RPMI7951 (cell line): ENCODE measurements around the gene CAMTA1. TPM values are rescaled to one million over a fixed set of nuclear protein-coding genes. Genes with fewer than 3 reads are reported as not detected.
"Not testable (repeated sequence)": the region's sequence is repeated elsewhere in the genome, so short reads cannot be mapped to it uniquely, and the experiment has no call there.

Source experiments
- DNase-seq: peaks from one replicate; pipeline ENCODE4 v3.0.0-alpha.2; 2012; ENCODE audit warnings: low read depth
- total RNA-seq: library from RNA; depleted of rRNA; stranded (reverse); fragments of >200 nt; shearing (Covaris generic); gene quantifications from 2 replicates; pipeline ENCODE4 v1.2.3, GENCODE V29; 2014; rRNA removed

The CAMTA1 gene
- 86.7 and 91.0 TPM in 2 replicates for total RNA-seq

GRCh38 chr1:6785318-6785727 is at the start of gene CAMTA1:
TSS of gene CAMTA1 (plus strand) at chr1:6785454. CDS start at chr1:6785531, 77 bp downstream.
- no peak for DNase-seq

DNA sequence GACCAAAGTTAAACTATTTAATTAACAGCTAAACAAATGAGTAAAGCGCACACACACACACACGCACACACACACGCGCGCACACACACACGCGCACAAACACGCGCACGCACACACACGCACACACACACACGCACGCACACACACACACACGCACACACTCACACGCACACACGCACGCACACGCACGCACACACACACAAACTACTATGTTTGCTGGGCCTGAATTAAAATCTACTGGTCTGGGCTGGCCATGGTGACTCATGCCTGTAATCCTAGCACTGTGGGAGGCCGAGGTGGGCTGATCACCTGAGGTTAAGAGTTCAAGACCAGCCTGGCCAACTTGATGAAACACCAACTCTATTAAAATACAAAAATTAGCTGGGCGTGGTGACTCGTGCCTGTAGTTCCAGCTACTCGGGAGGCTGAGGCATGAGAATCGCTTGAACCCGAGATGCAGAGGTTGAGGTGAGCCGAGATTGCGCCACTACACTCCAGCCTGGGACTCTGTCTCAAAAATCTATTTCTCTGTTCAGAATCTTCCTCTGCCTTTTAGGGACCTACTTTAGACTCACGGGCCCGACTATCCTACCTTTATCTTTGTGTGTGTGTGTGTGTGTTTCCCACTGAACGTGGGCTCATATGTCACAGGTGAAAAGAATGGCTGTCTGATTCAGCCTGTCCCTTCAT is 46.1 kb upstream of the CAMTA1 start:
- DNase-seq = no peak

- not testable (repeated sequence) for DNase-seq
These were observed 42.5 kb upstream of the CAMTA1 start for GRCh38 chr1:6742676-6743188.

DNA sequence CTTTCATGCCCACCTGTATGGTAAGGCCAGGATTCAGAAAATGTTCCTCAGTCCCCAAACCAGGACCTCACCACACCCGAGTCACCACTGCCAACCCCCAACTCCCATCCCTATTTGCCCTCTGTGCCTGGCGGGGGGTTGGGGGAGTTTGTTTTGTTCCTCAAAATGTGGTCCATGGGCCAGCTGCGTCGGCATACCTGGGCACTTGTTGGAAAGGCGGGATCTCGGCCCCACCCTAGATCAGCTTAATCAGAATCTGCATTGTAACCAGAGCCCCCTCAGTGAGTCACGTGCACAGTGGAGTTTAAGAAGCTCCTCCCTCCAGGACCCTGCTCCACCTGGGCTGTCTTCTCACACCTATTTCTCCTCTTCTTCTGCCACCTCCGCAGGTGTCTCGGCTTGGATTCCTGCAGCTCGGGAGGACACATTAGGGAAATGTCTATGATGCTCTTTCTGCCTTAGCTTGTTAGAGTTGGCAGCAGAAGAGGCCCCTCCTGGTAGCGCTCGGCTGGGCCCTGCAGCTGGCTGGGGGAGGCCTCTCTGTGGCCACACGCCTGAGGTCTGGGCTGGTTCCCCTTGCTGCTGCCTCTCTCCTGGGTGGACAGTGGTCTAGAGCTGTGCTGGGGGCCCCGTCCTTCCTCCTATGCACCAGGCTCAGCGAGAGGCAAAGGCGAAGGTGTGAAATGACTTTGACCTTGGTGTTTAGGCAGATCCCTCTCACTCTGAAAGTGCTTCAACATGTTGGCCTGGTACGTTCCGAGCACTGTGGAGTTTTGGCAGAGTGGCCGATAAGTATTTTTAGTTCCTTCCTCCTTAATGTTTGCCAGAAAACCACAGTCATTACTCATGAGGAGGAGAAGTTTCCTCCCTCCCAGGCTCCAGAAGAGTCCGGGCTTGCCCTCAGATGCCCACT is 41.8 kb upstream of the CAMTA1 start:
- peak; percentile 92 for DNase-seq

DNA sequence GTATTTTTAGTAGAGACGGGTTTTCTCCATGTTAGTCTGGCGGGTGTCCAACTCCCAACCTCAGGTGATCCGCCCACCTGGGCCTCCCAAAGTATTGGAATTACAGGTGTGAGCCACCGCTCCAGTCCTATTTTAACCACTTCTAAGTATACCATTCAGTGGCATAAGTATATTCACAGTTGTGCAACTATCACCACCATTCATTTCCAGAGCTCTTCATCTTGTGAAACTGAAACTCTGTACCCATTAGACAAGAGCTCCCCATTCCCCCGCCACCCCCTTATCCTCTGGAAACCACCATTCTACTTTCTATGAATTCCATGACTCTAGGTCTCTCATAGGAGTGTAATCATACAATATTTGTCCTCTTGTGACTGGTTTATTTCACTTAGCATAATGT is 40.2 kb upstream of the CAMTA1 start:
- DNase-seq = no peak

DNA sequence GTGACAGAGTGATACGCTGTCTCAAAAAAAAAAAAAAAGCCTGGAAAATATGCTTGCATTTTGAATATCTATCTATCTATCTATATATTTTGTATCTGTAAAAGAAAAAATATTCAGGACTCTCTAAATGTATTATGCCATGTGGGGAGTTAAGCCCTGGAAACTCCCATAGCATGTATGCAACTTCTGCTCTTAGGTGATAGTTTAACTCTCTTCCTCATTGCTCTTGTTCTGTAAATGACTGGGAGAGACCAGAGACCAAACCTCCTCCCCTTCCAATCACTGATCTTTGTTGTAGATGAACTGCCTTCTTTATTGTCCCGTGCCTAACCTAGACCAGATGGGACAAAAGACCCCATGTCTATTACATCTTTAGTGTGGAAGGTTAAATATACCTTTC is 37.6 kb upstream of the CAMTA1 start:
- no peak for DNase-seq

GRCh38 chr1:6750490-6750889 is 34.8 kb upstream of the CAMTA1 start:
- no peak for DNase-seq

- DNase-seq = peak; percentile 44
These were observed 31.7 kb upstream of the CAMTA1 start for GRCh38 chr1:6753320-6754140.

- no peak for DNase-seq
These were observed 28.8 kb upstream of the CAMTA1 start for GRCh38 chr1:6756457-6756856.

DNA sequence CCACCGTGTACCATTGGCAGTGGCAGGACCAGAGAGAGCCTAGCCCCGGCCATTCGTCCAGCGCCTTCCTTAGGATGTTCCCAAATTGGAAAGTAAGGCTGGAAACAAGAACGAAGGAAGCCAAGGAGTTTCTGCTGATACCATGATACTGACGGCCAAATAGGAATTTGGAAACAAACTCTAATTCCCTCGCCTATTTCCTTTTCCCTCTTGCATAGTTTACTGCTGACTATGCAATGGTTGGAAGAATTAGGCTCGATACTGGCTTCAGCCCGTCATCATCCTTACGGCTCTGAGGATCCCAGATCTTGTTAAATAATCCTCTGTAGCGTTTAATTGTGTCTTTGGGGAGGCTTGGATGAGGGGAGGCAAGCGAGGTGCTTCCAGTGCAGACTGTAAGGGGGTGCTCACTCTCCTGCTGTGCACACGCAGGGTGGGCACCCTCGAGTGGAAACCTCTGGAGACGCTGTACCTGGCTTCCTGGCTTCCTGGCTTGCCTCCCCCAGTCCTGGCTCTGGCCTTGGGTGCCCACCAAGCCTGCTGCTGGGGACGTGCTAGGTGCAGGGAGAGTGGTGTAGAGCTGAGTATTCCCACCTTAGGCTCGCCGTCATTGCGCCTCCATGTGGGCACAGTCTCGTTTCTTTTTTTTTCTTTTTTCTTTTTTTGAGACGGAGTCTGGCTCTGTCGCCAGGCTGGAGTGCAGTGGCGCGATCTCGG is 27.4 kb upstream of the CAMTA1 start:
- DNase-seq = no peak

DNA sequence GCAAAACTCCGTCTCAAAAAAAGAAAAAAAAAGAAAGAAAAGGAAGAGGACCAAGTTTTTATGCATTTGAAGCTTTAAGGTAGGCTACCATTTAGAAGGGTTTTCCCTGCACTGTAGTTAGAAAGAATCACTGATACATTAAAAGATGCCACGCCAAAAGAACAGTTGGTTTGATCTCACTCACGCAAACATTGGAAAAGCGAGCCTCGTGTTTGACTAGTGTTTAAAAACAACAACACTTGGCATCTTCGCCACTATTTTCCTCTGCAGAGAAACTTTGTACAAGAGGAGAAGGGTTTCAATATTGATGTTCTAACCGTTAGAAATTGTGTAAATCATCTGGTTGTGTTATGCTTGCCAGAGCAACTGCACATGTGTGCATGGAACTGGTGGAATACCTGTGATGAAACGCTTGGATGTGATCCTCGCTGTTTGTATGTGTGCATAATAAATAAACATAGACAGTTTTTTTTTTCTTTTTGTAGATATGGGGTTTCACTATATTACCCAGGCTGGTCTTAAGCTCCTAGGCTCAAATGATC is 24.0 kb upstream of the CAMTA1 start:
- DNase-seq = no peak

DNA sequence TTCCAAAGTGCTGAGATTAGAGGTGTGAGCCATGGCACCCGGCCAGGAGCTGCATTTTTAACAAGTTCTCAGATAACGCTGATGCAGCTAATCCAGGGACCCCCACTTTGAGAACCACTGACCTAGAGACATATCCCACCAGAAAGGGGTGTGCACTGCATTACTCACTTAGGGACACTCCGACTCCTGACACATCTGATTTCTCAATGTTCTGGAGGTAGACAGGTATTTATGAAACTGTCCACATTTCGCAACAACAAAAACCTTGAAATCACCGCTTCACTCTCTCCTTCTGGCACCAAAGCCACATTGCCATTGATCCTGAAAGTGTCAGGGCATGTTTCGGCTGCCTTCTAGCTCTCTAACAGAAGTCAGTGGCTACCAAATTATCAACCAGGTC is 23.2 kb upstream of the CAMTA1 start:
- DNase-seq = no peak

DNA sequence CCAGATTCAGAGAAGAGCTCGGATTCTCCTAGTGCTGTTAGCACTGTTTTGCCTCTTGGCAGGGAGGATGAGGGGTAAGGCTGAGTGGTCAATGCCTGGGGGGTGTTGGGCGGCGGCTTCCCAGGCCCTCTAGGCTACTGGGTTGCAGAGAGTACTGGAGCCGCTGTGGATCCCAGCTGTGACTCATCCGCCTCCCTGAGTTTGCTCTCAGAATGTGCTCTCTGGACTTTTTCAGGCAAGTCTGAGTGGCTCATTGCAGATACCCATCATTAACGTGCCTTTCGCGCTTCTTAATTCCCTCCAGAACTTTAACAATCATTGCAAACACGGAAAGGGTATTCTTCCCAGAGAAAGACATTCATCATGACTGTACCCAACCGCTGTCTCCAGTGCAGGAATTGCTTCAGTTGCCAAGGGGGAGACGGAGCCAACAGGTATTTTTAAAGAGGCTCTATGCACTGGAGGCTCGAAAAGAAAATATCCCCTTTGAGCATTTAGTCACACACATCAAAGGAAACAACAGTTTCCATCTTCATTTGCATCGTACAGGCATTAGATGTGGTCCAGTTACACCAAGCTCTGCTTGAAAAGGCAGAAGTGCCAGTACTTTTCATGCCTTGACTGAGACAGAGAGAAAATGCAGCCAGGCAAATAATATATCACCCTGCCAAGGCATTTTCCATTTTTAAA is 14.4 kb upstream of the CAMTA1 start:
- DNase-seq = peak; percentile 80

- no peak for DNase-seq
These were observed 13.8 kb upstream of the CAMTA1 start for GRCh38 chr1:6771441-6771769.

GRCh38 chr1:6774381-6774780 is 10.9 kb upstream of the CAMTA1 start:
- no peak for DNase-seq

- DNase-seq = no peak
These were observed 9.8 kb upstream of the CAMTA1 start for GRCh38 chr1:6775261-6776043.

- DNase-seq = no peak
These were observed 8.9 kb upstream of the CAMTA1 start for GRCh38 chr1:6776389-6776788.

DNA sequence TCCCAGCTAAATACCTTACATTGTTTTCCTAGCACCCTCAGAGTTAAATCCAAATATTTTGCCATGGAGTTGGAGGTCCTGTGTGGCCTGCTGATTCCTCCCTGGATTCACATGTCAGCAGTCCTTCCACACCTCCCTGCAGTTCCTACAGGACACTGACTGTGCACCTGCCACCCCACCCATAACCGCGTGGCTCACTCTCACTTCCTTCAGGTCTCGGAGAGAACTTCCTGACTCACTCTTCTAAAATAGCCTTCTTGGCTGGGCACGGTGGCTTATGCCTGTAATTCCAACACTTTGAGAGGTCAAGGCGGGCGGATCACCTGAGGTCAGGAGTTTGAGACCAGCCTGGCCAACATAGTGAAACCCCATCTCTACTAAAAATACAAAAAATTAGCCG is 8.4 kb upstream of the CAMTA1 start:
- DNase-seq = no peak

DNA sequence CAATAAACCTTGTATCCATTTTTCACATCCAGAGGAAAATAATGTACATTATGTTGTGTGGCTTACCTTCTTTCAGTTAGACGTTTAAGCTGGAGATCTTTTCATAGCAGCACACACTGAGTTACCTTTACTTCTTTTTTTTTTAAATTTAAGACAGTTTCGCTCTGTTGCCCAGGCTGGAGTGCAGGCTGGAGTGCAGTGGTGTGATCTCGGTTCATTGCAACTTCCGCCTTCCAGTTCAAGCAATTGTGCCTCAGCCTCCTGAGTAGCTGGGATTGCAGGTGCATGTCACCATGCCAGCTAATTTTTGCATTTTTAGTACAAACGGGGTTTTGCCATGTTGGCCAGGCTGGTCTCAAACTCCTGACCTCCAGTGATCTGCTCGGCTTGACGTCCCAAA is 7.4 kb upstream of the CAMTA1 start:
- no peak for DNase-seq
